ENCODE data around the gene DNM3.
A peak's percentile ranks its signal among the peaks of the same experiment; 100 is the strongest.

Gene DNM3

GRCh38 chr1:171819946-171820345 lies 21.4 kb upstream of the DNM3 start:
- no peak for DNase-seq

GRCh38 chr1:171826973-171827372 lies 14.3 kb upstream of the DNM3 start:
- DNase-seq = no peak

GRCh38 chr1:171828794-171829193 lies 12.5 kb upstream of the DNM3 start:
- no peak for DNase-seq

GRCh38 chr1:171833091-171833825 lies 8.0 kb upstream of the DNM3 start:
- DNase-seq = no peak

GRCh38 chr1:171834821-171835220 lies 6.5 kb upstream of the DNM3 start:
- no peak for DNase-seq

- DNase-seq = no peak
Measured at GRCh38 chr1:171835891-171836290, 5.4 kb upstream of the DNM3 start.

GRCh38 chr1:171841931-171842761 lies 848 bp downstream of the DNM3 start:
- peak in 1 of 2 experiments; percentile 14 for DNase-seq

GRCh38 chr1:171844381-171844780 lies 3.1 kb downstream of the DNM3 start:
- no peak for DNase-seq

GRCh38 chr1:171845998-171846397 lies 4.7 kb downstream of the DNM3 start:
- no peak for DNase-seq

- DNase-seq = no peak
Measured at GRCh38 chr1:171849245-171849898, 8.1 kb downstream of the DNM3 start.

- DNase-seq = no peak
Measured at GRCh38 chr1:171850651-171851350, 9.5 kb downstream of the DNM3 start.

- no peak for DNase-seq
Measured at GRCh38 chr1:171852272-171852671, 11.0 kb downstream of the DNM3 start.

- no peak for DNase-seq
Measured at GRCh38 chr1:171855381-171855780, 14.1 kb downstream of the DNM3 start.

GRCh38 chr1:171858696-171859095 lies 17.4 kb downstream of the DNM3 start:
- DNase-seq = no peak

GRCh38 chr1:171860696-171861095 lies 19.4 kb downstream of the DNM3 start:
- no peak for DNase-seq

- DNase-seq = no peak
Measured at GRCh38 chr1:171863531-171863930, 22.2 kb downstream of the DNM3 start.

GRCh38 chr1:171864308-171864707 lies 23.0 kb downstream of the DNM3 start:
- no peak for DNase-seq

GRCh38 chr1:171865106-171865505 lies 23.8 kb downstream of the DNM3 start:
- DNase-seq = no peak

GRCh38 chr1:171867236-171867635 lies 25.9 kb downstream of the DNM3 start:
- DNase-seq = no peak

- DNase-seq = no peak
Measured at GRCh38 chr1:171868217-171868803, 27.0 kb downstream of the DNM3 start.

GRCh38 chr1:171869097-171869496 lies 27.8 kb downstream of the DNM3 start:
- no peak for DNase-seq

- no peak for DNase-seq
Measured at GRCh38 chr1:171871848-171872247, 30.6 kb downstream of the DNM3 start.

GRCh38 chr1:171872430-171872829 lies 31.1 kb downstream of the DNM3 start:
- DNase-seq = no peak

Data from NCI-H1930 (cell line).